ENCODE data around the gene LRRC52.
"Not testable (repeated sequence)": the region's sequence is repeated elsewhere in the genome, so short reads cannot be mapped to it uniquely, and the experiment has no call there.

LRRC52 gene

GRCh38 chr1:165591391-165591790, 47.6 kb downstream of the LRRC52 start:
- DNase-seq = not testable (repeated sequence)

GRCh38 chr1:165592945-165593823, 49.4 kb downstream of the LRRC52 start:
- DNase-seq = peak; percentile 33 to 79 (median 58)

- DNase-seq = no peak
Observed at GRCh38 chr1:165595246-165595938, 51.6 kb downstream of the LRRC52 start.

- peak; percentile 63 to 87 (median 75) for DNase-seq
Observed at GRCh38 chr1:165597883-165598675, 54.3 kb downstream of the LRRC52 start.

- no peak for DNase-seq
Observed at GRCh38 chr1:165598676-165599059, 54.9 kb downstream of the LRRC52 start.

- no peak for DNase-seq
Observed at GRCh38 chr1:165600793-165601192, 57.0 kb downstream of the LRRC52 start.

- no peak for DNase-seq
Observed at GRCh38 chr1:165603810-165604209, 60.0 kb downstream of the LRRC52 start.

- no peak for DNase-seq
Observed at GRCh38 chr1:165605246-165605645, 61.4 kb downstream of the LRRC52 start.

GRCh38 chr1:165606676-165607075, 62.9 kb downstream of the LRRC52 start:
- DNase-seq = not testable (repeated sequence)

- DNase-seq = no peak
Observed at GRCh38 chr1:165610866-165611265, 67.1 kb downstream of the LRRC52 start.

GRCh38 chr1:165612062-165612461, 68.3 kb downstream of the LRRC52 start:
- no peak for DNase-seq
